HG02870 (cell line): ENCODE measurements around the gene PRPS2.

Experiments used
- ATAC-seq: cut with Tn5 transposase; IDR thresholded peaks from one replicate; pipeline ENCODE4 v1.9.1; 2021; ENCODE audit warnings: mild to moderate bottlenecking, moderate library complexity; ENCODE audit not compliant: unreplicated experiment

Gene PRPS2

DNA sequence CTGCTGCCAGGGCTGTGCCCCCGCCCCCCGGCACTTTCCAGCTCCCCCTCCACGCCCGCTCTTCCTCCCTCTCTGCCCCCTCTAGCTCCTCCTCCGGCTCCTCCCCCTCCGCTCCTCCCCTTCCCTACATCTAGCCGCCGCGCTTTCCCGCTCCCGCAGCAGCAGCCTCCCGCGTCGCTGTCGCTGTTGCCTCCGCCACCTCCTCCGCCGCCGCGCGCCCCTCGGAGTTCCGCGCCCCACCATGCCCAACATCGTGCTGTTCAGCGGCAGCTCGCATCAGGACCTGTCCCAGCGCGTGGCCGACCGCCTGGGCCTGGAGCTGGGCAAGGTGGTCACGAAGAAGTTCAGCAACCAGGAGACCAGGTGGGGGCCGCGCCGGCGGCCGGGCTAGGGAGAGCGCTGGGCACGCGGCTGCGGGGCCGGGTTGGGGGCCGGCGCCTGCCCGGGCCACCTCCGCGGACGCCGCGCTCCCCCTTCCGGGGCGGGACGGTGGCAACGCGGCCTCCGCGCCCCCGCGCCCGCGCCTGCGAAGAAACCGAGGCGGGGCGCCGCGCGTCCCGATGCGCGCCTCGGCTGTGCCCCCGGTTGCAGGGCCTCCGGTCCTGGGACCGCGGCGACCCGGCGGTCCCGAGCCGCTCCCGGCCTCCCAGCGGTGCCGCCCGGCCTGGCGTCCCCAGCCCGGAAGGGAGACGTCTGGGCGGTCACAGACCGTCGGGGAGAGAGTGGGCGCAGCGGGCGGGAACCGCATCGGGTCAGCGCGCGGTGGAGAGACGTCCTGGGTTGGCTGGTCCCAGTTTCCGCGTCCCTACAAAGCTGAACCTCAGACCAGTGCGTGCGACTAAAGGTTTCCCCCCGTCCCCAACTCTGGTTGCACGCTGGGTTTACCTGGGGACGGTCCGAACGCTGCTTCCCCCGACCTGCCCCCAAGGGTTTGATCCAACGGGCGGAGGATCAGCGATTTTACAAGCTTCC, at the start of gene PRPS2:
Gene PRPS2, plus strand, starts transcription at position 156 of the 972 bp plus-strand sequence. Its CDS starts 86 bp downstream, at position 242.
- ATAC-seq = peak; percentile 73

DNA sequence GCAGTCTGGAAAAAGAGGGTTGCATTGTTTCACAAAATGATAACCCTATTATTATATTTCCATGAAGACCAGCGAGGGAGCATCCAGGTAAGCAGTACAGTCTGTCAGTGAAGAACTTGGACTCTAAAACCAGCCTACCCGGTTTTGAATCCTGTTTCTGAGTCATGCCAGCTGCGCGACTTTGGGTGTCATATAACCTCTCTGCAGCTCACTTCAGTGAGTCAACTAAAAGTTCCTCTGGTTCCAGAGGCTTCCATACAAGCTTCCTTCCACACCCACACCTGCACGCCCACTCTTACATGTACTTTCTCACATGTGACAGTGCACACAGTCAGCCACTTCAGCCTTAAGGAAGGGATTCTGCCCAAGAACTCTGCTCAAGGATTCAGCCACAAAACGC, 49.8 kb upstream of the PRPS2 start:
- no peak for ATAC-seq

DNA sequence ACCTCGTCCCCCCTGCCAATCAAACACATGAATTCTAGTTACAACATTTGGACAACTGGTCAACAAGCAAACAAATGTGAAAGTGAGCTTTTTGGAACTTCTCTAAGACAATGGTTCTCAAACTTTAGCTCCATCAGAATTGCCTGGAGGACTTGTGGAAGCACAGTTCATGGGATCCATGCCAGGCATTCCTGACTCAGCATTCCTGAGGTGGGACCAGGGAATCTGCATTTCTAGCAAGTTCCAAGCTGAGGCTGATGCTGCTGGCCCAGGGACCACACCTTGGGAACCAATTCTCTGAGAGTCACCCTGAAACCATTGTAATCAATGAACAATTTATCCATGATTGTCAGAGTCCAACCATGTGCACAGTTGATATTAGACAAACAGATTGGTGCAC, 43.8 kb upstream of the PRPS2 start:
- no peak for ATAC-seq

DNA sequence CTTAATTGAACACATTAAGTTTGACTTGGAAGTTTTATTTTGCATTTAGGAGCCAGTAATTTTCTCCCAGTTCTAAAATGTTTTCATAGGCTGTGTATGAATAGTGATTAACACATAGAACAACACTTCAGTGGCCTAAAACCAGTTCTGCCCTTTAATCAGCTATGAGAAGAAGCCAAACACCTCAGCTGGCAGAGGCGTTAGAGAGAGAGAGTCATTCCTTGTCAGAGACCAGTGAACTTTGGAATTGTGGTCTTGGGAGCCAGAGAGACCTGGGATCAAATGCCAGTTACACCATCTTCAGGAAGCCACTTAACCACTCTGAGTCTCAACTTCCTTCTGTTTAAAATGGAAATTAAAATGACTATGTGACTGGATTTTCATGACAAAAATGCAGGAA, 39.3 kb upstream of the PRPS2 start:
- no peak for ATAC-seq

DNA sequence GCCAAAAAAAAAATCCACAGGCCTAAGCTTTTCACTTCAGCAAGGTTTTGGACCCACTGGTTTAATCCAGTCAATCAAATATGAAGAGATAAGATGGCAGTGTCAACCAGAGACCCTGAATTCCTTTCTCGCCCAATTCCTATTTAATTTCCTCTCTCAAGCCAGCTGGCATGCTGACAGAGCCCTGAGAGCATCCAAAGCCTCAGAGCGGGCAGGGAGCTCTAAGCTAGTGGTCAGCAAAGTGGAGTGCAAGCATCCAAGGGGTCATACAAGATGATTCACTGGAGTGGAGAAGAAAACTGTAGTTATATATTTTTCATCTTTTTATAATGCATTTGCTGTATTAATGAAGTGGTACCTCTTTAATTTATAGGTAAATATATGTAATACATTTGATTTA, 37.8 kb upstream of the PRPS2 start:
- no peak for ATAC-seq

DNA sequence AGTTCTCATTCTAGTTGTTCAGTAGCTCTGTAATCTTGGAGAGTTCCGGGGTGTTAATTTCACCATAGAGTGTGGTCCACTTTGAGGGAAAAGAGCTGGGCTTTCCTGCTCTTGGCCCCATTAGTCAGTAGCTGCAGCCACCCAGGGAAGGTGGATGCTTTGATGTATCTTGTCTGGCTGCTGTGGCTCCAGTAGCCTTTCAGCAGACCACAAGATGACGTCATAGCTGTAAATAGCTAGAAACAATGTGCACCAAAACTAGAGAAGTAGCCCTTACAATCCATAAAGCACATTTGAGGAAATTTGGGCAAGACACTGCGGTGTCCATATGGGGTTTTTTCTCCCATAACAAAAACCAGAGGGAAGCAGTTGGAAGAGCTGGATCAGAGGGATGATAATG, 32.9 kb upstream of the PRPS2 start:
- no peak for ATAC-seq

DNA sequence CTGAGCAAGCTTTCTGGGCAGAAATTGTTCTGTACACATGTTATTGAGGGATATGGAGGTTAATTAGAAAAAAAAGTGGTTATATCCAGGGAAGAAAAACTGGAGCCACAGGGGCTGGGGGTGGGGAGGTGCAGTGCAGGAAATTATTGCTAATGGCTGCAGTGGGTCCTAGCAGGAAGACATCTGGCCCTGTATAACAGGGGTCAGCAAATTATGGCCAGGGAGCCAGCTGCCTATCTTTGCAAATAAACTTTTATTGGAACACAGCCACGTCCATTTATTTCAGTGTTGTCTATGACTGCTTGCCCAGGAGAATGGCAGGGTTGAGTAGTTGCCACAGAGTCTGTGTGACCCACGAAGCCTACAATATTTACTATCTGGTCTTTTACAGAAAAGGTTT, 23.4 kb upstream of the PRPS2 start:
- no peak for ATAC-seq

DNA sequence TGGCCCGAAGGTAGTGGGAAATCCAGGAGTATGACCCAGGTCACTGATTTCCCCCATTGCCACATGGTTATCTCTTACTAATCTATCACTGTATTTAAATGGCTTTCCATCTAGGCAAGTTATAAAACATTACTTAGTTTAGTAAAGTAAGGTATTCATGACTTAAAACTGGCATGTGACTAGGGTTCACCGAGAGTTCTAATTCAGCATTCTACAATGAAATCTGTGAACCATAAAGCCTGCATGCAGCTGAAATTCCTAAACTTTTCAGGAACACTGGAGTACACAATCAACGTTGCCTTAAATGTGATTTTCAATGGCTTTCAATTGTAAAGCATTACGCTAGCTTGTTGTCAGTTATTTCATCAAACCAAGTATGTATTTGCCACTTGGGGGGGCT, 22.7 kb upstream of the PRPS2 start:
- no peak for ATAC-seq

DNA sequence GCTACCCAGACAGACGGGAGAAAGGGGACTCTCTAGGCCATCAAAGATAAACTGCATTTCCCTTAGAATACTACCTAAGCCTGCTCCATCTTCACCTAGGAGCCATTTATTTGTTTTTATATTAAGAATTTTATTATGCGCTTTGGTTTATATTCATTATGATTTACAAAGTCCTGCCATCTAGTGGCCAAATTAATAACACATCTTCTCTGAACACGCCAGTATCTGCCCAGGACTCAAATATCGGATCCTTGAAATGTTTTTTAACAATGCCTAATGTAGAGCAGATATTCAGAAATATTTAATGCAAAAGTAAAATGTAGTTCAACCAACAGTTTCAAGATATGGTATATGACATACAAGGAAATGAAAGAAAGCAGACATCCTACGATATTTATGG, 20.8 kb upstream of the PRPS2 start:
- ATAC-seq = no peak

DNA sequence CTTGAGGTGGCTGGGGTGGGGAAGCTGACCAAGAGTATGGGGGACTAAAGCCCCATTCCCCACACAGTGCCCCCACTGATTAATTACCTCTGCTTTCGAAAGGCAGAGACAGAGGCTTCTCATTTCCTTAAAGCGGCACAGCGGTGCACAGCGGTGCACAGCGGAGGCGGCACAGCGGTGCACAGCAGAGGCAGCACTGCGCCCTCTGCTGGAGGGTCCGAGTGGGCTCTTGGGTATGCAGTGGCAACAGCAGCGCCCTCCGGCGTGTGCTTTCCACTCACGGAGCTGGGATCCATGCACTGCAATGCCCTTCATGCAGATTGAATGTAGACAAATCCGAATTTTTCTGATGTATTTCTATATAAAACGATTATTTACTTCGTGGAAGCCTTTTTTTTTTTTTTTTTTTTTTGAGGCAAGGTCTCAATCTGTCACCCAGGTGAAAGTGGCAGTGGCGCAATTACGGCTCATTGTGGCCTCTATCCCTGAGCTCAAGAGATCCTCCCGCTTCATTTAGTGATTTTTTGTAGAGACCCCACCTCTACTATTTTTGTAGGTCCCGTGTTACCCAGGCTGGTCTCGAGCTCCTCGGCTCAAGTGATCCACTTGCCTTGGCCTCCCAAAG, 19.7 kb upstream of the PRPS2 start:
- peak; percentile 90 for ATAC-seq

DNA sequence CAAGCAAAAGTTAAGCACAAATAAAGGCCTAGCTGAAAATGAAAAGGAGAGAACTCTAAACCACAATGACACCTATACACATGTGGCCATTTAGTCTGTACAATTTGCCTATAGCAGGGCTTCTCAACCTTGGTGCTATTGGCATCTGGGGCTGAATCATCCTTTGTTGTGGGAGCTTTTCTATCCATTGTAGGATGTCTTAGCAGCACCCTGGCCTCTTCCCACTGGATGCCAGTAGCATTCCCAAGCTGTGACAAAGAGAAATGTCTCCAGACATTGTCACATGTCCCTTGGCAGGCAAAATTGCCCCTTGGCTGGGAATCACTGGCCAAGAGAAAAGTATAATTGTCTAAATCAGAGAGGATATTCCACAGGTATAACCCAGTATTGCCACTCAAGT, 13.5 kb upstream of the PRPS2 start:
- no peak for ATAC-seq

DNA sequence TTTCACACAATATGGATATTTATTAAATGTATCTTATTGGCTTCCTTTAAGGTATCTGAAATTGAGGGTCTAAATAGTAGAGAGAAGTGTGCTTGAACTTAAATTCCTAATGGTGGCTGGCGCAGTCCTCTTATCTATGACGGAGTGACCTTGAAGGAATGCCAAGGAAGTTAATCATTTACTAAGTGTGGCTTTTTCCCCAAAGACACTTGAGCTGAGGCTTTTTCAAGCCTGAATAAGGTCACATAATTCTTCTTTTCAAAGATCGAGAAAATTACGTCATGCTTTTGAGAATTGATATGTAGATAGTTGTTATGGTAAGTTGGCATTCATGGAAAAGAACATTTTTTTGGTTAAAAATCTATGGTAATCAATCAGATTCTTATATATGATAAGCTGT, 11.7 kb upstream of the PRPS2 start:
- ATAC-seq = no peak

DNA sequence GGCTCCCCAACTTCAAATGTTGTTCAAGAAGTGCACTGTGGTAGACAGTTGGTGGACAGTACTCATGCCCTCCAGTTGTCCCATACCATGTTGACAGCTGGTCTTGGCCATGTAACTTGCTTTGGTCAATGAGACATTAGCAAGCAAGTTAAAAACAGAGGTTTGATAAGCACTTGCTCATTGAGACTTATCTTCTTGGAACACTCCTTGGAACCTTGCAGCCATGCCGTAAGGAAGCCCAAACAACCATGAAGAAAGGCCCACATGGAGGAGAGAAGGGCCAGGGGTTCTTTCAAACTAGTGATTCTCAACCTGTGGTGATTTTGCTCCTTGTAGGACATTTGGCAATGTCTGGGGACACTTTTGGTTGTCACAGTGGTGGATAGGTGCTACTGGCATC, 2.6 kb upstream of the PRPS2 start:
- ATAC-seq = no peak

DNA sequence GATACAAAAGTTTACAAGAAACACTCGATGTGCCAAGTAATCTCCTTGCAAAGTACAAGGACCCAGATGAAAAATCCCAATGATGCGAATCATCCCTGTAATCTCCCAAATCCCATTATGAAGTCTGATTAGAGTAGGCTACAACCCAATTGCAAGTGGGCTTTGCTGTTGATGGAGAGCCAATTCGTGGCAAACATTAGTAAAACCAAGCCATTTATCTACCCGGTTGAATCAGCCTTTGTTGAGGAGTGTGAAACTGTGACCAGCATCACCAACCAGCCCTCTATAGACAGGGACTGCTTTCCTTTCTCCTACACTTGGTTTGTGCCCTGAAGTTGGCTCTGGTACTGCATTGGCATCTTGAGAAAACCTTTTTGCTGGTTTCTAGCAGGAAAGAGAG, 1.2 kb upstream of the PRPS2 start:
- no peak for ATAC-seq

DNA sequence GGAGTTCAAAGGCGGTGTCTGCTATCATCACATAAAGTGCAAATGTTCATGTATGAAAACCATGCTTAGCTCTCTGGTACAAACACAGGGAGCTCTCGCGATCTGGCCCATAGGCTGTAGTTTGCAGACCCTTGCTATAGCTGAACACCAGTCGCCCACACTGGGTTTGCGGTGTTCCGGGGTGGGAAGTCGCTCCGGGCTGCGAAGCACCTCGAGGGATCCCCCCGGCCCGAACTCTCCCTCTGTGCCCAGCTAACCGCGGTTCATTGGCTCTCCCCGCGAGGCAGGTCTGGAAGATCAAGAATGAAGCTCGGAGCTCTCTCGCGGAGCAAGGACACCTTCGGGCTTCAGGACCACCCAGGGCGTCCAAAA, 341 bp upstream of the PRPS2 start:
- peak; percentile 25 for ATAC-seq

DNA sequence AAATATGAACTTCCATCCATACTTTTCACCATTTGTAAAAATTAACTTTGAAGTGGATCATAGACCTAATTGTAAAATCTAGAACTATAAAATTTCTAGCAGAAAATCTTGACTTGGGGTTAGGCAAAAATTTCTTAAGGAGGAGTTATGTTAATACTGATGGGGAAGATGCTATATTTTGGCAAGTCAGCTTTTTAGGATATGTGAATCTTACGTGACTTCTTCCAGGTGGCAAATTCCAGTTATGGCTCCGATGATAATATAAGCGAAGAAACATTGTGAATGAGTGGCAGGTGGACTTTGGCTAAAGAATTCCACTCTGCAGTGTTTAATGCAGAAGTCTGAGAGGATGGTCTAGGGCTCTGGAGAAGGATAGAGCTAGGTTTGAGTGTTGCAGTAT, 1.5 kb downstream of the PRPS2 start:
- no peak for ATAC-seq

DNA sequence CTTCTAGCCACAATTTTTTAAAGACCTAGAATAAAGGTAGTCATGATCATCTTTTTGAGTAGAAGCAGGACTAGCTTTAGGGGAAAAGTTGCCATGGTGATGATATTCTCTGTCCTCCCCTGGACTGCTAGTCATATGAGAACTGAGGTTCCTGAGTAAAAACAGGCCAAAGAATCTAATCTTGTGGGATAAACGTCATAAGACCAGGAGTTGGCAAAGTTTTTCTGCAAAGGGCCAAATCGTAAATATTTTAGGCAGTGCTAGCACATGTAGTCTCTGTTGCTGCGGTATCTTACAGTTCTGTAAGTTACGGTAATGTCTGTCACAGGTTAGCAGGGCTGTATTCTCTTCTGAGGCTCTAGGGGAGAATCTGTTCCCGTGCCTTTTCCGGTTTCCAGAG, 3.4 kb downstream of the PRPS2 start:
- no peak for ATAC-seq

DNA sequence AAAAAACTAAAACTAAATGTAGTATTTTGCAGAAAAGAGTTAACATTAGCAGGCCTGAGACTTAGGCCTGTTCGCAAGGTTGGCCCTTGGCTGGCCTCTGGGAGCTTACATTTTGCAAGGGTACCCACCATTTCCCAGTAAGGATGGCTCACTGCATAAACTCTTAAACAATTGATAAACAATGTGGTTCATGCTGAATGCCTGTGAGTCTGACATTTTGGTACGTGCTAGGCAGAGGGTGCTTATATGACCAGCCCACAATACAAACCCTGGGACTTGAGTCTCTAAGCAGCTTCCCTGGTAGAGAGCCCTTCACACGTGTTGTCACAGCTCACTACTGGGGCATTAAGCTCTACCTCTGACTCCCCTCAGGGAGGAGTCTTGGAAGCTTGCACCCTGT, 7.4 kb downstream of the PRPS2 start:
- no peak for ATAC-seq

DNA sequence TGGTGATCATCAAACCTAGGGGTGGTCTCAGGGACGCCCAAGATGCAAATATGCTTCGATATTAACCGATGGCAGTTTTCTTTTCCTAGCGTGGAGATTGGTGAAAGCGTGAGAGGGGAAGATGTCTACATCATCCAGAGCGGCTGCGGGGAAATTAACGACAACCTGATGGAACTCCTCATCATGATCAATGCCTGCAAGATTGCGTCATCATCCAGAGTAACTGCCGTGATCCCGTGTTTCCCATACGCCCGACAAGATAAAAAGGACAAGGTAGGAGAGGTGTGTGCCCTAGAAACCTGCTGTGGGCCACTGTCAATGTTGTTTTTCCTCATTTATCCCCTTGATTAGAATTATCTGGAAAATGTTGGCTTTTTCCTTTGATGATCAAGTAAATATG, 7.9 kb downstream of the PRPS2 start:
- no peak for ATAC-seq

DNA sequence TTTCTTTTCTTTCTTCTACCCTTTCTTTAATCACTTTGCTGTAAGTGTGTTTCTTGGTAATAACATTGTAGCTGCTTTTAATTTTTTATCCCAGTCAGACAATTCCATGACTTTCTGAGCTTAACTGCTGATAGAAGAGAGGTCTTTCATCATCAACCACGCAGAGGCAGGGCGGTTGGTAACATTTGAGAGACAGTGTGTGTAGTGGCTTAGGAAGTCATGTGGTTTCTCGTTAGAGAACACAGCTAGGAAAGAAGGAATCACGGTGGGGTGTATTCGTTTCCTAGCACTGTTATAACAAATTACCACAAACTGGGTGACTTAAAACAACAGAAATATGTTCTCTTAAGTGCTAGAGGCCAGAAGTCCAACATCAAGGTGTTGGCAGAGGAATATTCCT, 11.5 kb downstream of the PRPS2 start:
- no peak for ATAC-seq

DNA sequence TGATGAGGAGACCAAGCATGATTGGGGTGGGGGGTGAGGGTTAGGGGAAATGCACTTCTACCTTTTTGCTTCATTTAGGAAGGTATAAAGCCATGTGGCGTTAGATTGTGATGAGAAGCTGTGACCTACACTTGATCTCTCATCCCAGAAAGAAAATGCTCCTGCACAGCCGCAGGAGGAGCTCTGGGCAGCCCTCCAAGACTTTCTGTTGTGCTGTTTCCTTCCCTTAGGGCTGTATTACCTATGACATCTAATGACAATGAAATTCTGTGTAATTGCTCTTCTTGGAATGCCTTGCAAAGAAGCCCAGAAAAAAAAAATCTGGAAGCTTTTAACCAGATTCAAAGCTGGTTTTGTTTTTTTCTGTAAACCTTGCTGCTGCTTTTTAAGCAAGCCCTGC, 13.4 kb downstream of the PRPS2 start:
- ATAC-seq = no peak

DNA sequence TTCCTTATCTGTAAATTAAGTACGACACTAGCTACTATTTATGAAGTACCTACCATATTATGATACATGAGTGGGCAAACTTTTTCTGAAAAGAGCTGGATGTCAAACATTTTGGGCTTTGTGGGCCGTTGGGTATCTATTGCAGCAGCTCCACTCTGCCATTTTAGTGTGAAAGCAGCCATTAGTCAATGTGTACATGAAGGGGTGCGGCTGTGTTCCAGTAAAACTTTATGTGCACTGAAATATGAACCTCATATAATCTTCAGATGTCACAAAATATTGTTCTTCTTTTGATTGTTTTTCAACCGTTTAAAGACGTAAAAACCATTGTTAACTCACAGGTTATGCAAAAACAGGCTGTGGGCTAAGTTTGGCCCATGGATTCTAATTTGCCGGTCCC, 14.1 kb downstream of the PRPS2 start:
- no peak for ATAC-seq

DNA sequence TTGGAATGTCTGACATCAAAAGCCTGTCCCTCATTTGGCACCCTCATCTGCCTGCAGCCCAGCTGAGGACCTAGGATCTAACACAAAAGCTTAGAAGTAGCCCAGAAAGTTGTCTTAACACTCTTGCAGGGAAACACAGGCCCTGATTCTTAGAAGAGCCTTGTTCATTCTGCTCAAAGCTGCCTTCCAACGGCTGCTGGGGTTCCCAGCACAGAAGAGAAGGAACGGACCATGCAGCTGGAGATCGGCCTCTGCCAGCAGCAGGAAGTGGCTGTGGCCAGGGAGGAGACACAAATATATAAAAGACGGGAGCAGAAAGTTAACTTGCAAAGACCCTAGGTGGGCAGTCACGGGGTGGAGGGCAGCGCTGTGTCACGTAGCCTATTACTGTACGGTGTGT, 20.4 kb downstream of the PRPS2 start:
- ATAC-seq = no peak
